ENCODE results near the gene BCAP29. TPM values are rescaled to one million over a fixed set of nuclear protein-coding genes. Genes with fewer than 3 reads are reported as not detected.
"Not testable (repeated sequence)": the region's sequence is repeated elsewhere in the genome, so short reads cannot be mapped to it uniquely, and the experiment has no call there.

Gene BCAP29
- total and polyA plus RNA-seq, 4 donors, result 72.5 to 139 (median 94.4) TPM

DNA sequence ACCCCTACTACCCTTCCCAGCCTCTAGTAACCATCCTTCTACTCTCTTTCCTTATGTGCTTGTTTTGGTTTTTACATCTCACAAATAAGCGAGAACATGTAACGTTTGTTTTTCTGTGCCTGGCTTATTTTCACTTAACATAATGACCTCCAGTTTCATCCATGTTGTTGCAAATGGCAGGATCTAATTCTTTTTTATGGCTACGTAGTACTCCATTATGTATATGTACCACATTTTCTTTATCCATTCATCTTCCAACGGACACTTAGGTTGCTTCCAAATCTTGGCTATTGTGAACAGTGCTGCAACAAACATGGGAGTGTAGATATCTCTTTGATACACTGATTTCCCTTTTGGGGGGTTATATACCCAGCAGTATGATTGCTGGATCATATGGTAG, 47.0 kb downstream of the BCAP29 start:
- intact Hi-C loops (cut with DNase I), result no loop called here

GRCh38 chr7:107628461-107629064, 48.5 kb downstream of the BCAP29 start:
- no peaks in the 10 kb centered on the region for H3K9me3 ChIP-seq (ENCODE audit: control insufficient read depth, low read length)
- 89% methylated on average over 8 of the region's 8 CpGs for WGBS, 2 donors
- no peak overlapping the region for H3K4me3 ChIP-seq (ENCODE audit: low read length in 2 of 2)
- peaks cover 0 to 2% of the 10 kb centered on the region in 2 donors for H3K36me3 ChIP-seq (ENCODE audit: control insufficient read depth in 1 of 2, insufficient read depth in 2 of 2, low read length in 1 of 2)
- no peak for DNase-seq
- intact Hi-C loops (cut with DNase I), result no loop called here
- H3K27me3 ChIP-seq (ENCODE audit: control insufficient read depth in 1 of 2, insufficient read depth in 2 of 2, low read length in 1 of 2), result no peaks in the 10 kb centered on the region
- H3K27ac ChIP-seq (ENCODE audit: low read depth in 1 of 2, low read length in 2 of 2), result no peak overlapping the region
- H3K4me1 ChIP-seq (ENCODE audit: control insufficient read depth in 1 of 2, insufficient read depth in 2 of 2, low read length in 2 of 2), result peaks cover 0 to under 1% of the 10 kb centered on the region in 2 donors
- no peak for ATAC-seq (ENCODE audit: low FRiP score)

More for the DNA sequence above, 47.0 kb downstream of the BCAP29 start:
- Histone ChIP-seq H3K9me3 (ENCODE audit: control insufficient read depth, low read length) (no peaks in the 10 kb centered on the region), H3K36me3 (ENCODE audit: control insufficient read depth in 1 of 2, insufficient read depth in 2 of 2, low read length in 1 of 2) (peaks cover 0 to 5% of the 10 kb centered on the region in 2 donors), H3K27me3 (ENCODE audit: control insufficient read depth in 1 of 2, insufficient read depth in 2 of 2, low read length in 1 of 2) (no peaks in the 10 kb centered on the region), H3K27ac (ENCODE audit: low read depth in 1 of 2, low read length in 2 of 2) (no peak overlapping the region), H3K4me1 (ENCODE audit: control insufficient read depth in 1 of 2, insufficient read depth in 2 of 2, low read length in 2 of 2) (no peaks in the 10 kb centered on the region), H3K4me3 (ENCODE audit: low read length in 2 of 2) (no peak overlapping the region)
- DNase-seq (no peak), ATAC-seq (ENCODE audit: low FRiP score) (no peak)
- WGBS, 2 donors, result 96 to 97% methylated on average over 4 of the region's 4 CpGs

DNA sequence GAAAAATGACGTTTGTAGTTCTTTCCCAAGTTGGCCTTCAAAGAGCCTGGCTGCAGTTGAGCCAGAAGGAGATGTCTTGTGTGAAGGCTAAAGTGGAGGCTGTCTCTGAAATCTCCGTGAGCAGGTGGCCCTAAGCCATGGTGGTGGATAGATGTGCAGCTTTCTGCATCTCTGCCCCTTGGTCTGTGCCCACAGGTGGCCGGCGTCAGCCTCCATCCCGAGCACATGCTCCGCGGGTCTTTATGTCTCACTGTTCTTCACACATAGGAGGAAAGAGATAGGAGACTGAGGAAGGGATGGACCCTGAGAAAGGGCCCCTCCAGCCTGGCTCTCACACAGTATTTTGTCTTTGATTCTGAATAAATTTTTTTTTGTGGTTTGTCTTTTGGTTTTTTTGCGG, 50.3 kb downstream of the BCAP29 start:
- 93 to 96% methylated on average over 8 of the region's 8 CpGs for WGBS, 2 donors

GRCh38 chr7:107631588-107632491, 51.8 kb downstream of the BCAP29 start:
- Histone ChIP-seq H3K27me3 (ENCODE audit: control insufficient read depth in 1 of 2, insufficient read depth in 2 of 2, low read length in 1 of 2) (no peaks in the 10 kb centered on the region), H3K4me1 (ENCODE audit: control insufficient read depth in 1 of 2, insufficient read depth in 2 of 2, low read length in 2 of 2) (peaks cover 3 to 4% of the 10 kb centered on the region in 2 donors), H3K9me3 (ENCODE audit: control insufficient read depth, low read length) (no peaks in the 10 kb centered on the region), H3K4me3 (ENCODE audit: low read length in 2 of 2) (no peak overlapping the region), H3K27ac (ENCODE audit: low read depth in 1 of 2, low read length in 2 of 2) (no peak overlapping the region), H3K36me3 (ENCODE audit: control insufficient read depth in 1 of 2, insufficient read depth in 2 of 2, low read length in 1 of 2) (peaks cover 0 to 2% of the 10 kb centered on the region in 2 donors)
- DNase-seq (no peak), ATAC-seq (ENCODE audit: low FRiP score) (no peak)
- 93 to 95% methylated on average over 12 of the region's 12 CpGs for WGBS, 2 donors
- intact Hi-C loops (cut with DNase I), result no loop called here

More for the DNA sequence above, 50.3 kb downstream of the BCAP29 start:
- Histone ChIP-seq H3K27me3 (ENCODE audit: control insufficient read depth in 1 of 2, insufficient read depth in 2 of 2, low read length in 1 of 2) (no peaks in the 10 kb centered on the region), H3K9me3 (ENCODE audit: control insufficient read depth, low read length) (no peaks in the 10 kb centered on the region), H3K27ac (ENCODE audit: low read depth in 1 of 2, low read length in 2 of 2) (no peak overlapping the region), H3K4me3 (ENCODE audit: low read length in 2 of 2) (no peak overlapping the region), H3K36me3 (ENCODE audit: control insufficient read depth in 1 of 2, insufficient read depth in 2 of 2, low read length in 1 of 2) (peaks cover 0 to 2% of the 10 kb centered on the region in 2 donors), H3K4me1 (ENCODE audit: control insufficient read depth in 1 of 2, insufficient read depth in 2 of 2, low read length in 2 of 2) (peaks cover 3 to 4% of the 10 kb centered on the region in 2 donors)
- DNase-seq (no peak), ATAC-seq (ENCODE audit: low FRiP score) (no peak)
- intact Hi-C loops (cut with DNase I), result no loop called here

GRCh38 chr7:107632492-107632865, 52.4 kb downstream of the BCAP29 start:
- WGBS, 2 donors, result 93 to 100% methylated on average over 2 of the region's 2 CpGs
- Histone ChIP-seq H3K9me3 (ENCODE audit: control insufficient read depth, low read length) (no peaks in the 10 kb centered on the region), H3K4me3 (ENCODE audit: low read length in 2 of 2) (no peak overlapping the region), H3K4me1 (ENCODE audit: control insufficient read depth in 1 of 2, insufficient read depth in 2 of 2, low read length in 2 of 2) (peaks cover 3 to 4% of the 10 kb centered on the region in 2 donors), H3K27ac (ENCODE audit: low read depth in 1 of 2, low read length in 2 of 2) (no peak overlapping the region), H3K27me3 (ENCODE audit: control insufficient read depth in 1 of 2, insufficient read depth in 2 of 2, low read length in 1 of 2) (no peaks in the 10 kb centered on the region), H3K36me3 (ENCODE audit: control insufficient read depth in 1 of 2, insufficient read depth in 2 of 2, low read length in 1 of 2) (peaks cover 0 to 2% of the 10 kb centered on the region in 2 donors)
- intact Hi-C loops (cut with DNase I), result no loop called here
- DNase-seq (no peak), ATAC-seq (ENCODE audit: low FRiP score) (no peak)

DNA sequence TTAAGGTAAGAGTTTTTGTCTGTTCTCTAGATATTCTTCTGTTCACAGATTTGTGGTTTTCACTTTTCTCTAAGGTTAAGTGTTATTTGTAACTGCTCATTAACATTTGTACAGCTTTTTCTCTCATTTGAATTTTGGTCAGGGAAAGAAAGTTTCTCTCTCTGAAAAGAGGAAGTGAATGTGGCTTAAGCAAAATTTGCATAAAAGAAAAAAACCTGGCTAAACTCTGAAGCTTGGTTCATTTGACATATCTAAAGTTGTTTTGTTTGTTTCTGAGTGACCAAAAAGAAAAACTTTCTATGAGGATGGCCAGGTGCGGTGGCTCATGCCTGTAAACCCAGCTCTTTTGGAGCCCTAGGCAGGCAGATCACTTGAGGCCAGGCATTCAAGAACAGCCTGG, 58.5 kb downstream of the BCAP29 start:
- Histone ChIP-seq H3K4me3 (ENCODE audit: low read length in 2 of 2) (no peak overlapping the region), H3K27ac (ENCODE audit: low read depth in 1 of 2, low read length in 2 of 2) (no peak overlapping the region), H3K27me3 (ENCODE audit: control insufficient read depth in 1 of 2, insufficient read depth in 2 of 2, low read length in 1 of 2) (no peaks in the 10 kb centered on the region), H3K9me3 (ENCODE audit: control insufficient read depth, low read length) (no peaks in the 10 kb centered on the region), H3K36me3 (ENCODE audit: control insufficient read depth in 1 of 2, insufficient read depth in 2 of 2, low read length in 1 of 2) (no peaks in the 10 kb centered on the region), H3K4me1 (ENCODE audit: control insufficient read depth in 1 of 2, insufficient read depth in 2 of 2, low read length in 2 of 2) (peaks cover 3% of the 10 kb centered on the region in 2 donors)
- ATAC-seq (ENCODE audit: low FRiP score), result no peak
- WGBS, 2 donors, result 95 to 96% methylated on average over 1 of the region's 1 CpG
- DNase-seq, result no peak
- intact Hi-C loops (cut with DNase I), result no loop called here

- H3K27ac ChIP-seq (ENCODE audit: low read depth in 1 of 2, low read length in 2 of 2); DNase-seq; H3K27me3 ChIP-seq (ENCODE audit: control insufficient read depth in 1 of 2, insufficient read depth in 2 of 2, low read length in 1 of 2); ATAC-seq (ENCODE audit: low FRiP score); H3K4me1 ChIP-seq (ENCODE audit: control insufficient read depth in 1 of 2, insufficient read depth in 2 of 2, low read length in 2 of 2); intact Hi-C loops (cut with DNase I); H3K4me3 ChIP-seq (ENCODE audit: low read length in 2 of 2); H3K36me3 ChIP-seq (ENCODE audit: control insufficient read depth in 1 of 2, insufficient read depth in 2 of 2, low read length in 1 of 2); H3K9me3 ChIP-seq (ENCODE audit: control insufficient read depth, low read length): not testable (repeated sequence)
- WGBS, 2 donors, result 93 to 97% methylated on average over 2 of the region's 2 CpGs
Measured at GRCh38 chr7:107639070-107639469, 59.0 kb downstream of the BCAP29 start.

GRCh38 chr7:107641676-107642075, 61.6 kb downstream of the BCAP29 start:
- H3K36me3 ChIP-seq (ENCODE audit: control insufficient read depth in 1 of 2, insufficient read depth in 2 of 2, low read length in 1 of 2), result no peaks in the 10 kb centered on the region
- DNase-seq, result no peak
- intact Hi-C loops (cut with DNase I), result no loop called here
- no peaks in the 10 kb centered on the region for H3K4me1 ChIP-seq (ENCODE audit: control insufficient read depth in 1 of 2, insufficient read depth in 2 of 2, low read length in 2 of 2)
- H3K9me3 ChIP-seq (ENCODE audit: control insufficient read depth, low read length), result no peaks in the 10 kb centered on the region
- no peak for ATAC-seq (ENCODE audit: low FRiP score)
- H3K27me3 ChIP-seq (ENCODE audit: control insufficient read depth in 1 of 2, insufficient read depth in 2 of 2, low read length in 1 of 2), result no peaks in the 10 kb centered on the region
- H3K27ac ChIP-seq (ENCODE audit: low read depth in 1 of 2, low read length in 2 of 2), result no peak overlapping the region
- WGBS, 2 donors, result 73 to 79% methylated on average over 1 of the region's 1 CpG
- H3K4me3 ChIP-seq (ENCODE audit: low read length in 2 of 2), result no peak overlapping the region

DNA sequence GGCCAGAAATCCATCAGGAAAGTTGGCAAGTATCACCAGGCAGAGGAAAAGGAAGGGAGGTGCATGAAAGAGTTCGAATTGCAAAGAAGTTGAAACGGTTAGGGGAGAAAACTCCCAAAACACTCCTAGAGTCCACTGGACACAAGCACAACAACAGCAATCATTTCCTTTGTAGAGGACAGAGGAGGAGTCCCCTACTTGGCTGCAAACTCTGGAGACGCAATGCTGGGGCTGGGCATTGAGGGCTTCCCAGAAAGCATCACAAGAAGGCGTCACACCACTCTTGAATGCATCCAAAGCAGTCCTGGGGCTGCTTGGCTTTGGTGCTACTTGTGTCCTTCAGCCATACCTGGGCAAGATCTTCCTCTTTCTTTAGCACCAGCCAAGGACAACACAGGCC, 62.5 kb downstream of the BCAP29 start:
- Histone ChIP-seq H3K27ac (ENCODE audit: low read depth in 1 of 2, low read length in 2 of 2) (no peak overlapping the region), H3K36me3 (ENCODE audit: control insufficient read depth in 1 of 2, insufficient read depth in 2 of 2, low read length in 1 of 2) (no peaks in the 10 kb centered on the region), H3K9me3 (ENCODE audit: control insufficient read depth, low read length) (no peaks in the 10 kb centered on the region), H3K4me3 (ENCODE audit: low read length in 2 of 2) (no peak overlapping the region), H3K27me3 (ENCODE audit: control insufficient read depth in 1 of 2, insufficient read depth in 2 of 2, low read length in 1 of 2) (no peaks in the 10 kb centered on the region), H3K4me1 (ENCODE audit: control insufficient read depth in 1 of 2, insufficient read depth in 2 of 2, low read length in 2 of 2) (no peaks in the 10 kb centered on the region)
- intact Hi-C loops (cut with DNase I), result no loop called here
- DNase-seq (no peak), ATAC-seq (ENCODE audit: low FRiP score) (no peak)
- WGBS, 2 donors, result 77 to 79% methylated on average over 4 of the region's 4 CpGs

Data from aorta (tissue), 5 donors.